GM23338 (cell line): ENCODE data around the gene CYB5D1.

ENCODE experiments used
- CREB1 ChIP-seq: fragments of 250-450 bp; sonication (Bioruptor Pico); IDR thresholded peaks from 2 replicates; pipeline ENCODE4 v1.5.0; 2020; ENCODE audit warnings: low read depth, mild to moderate bottlenecking, moderate library complexity
- EZH2 ChIP-seq: fragments of 200-600 bp; sonication (generic); IDR thresholded peaks from one replicate; pipeline ENCODE4 v1.8.0; 2017; ENCODE audit warnings: antibody characterized with exemption, mild to moderate bottlenecking, low read depth; ENCODE audit not compliant: unreplicated experiment
- EZH2phosphoT487 ChIP-seq: fragments of 200-600 bp; sonication (generic); IDR thresholded peaks from one replicate; pipeline ENCODE4 v1.8.1; 2018; ENCODE audit warnings: antibody characterized with exemption; ENCODE audit not compliant: unreplicated experiment
- STAT1 ChIP-seq: IDR thresholded peaks from one replicate; pipeline ENCODE4 v1.6.1; 2016; ENCODE audit warnings: antibody characterized with exemption; ENCODE audit not compliant: unreplicated experiment
- ZNF331 ChIP-seq: fragments of 250-450 bp; sonication (Bioruptor Pico); IDR thresholded peaks from 2 replicates; pipeline ENCODE4 v1.5.0; 2020; ENCODE audit warnings: low read depth, mild to moderate bottlenecking, moderate library complexity
- TF ChIP-seq, protein P1 (sequence below), 2 experiments: fragments of 200-600 bp in 1 of 2; sonication (generic) in 1 of 2; conservative IDR thresholded peaks; 2 replicates each; pipeline versions ENCODE4 v1.5.1 to v1.6.1; 2016 to 2017; ENCODE audit warnings: antibody characterized with exemption in 2 of 2, low read depth in 2 of 2, mild to moderate bottlenecking in 2 of 2, moderate library complexity in 1 of 2
- TF ChIP-seq, protein P2 (sequence below): IDR thresholded peaks from one replicate; pipeline ENCODE4 v1.6.1; 2018; ENCODE audit warnings: antibody characterized with exemption; ENCODE audit not compliant: unreplicated experiment
- TF ChIP-seq, protein P3 (sequence below): IDR thresholded peaks from 2 replicates; pipeline ENCODE4 v1.6.1; 2016; ENCODE audit warnings: antibody characterized with exemption

DNA sequence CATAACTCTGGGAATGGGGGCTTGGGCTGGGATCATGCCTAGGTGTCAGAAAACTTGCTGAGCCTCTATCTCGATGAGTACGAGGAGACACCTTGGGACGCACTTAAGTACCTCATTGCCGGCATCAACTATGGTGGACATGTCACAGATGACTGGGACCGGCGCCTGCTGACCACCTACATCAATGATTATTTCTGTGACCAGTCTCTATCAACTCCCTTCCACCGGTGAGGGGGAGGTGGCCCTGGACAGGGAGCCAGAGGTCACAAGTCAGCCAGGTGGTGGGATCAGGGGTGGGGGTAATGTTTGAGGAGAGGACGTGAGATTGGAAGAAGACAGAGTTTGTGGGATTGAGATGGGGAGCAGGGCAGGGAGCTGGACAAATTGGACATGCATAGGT lies 27.2 kb upstream of the CYB5D1 start:
- TF ChIP-seq, protein P1, sequence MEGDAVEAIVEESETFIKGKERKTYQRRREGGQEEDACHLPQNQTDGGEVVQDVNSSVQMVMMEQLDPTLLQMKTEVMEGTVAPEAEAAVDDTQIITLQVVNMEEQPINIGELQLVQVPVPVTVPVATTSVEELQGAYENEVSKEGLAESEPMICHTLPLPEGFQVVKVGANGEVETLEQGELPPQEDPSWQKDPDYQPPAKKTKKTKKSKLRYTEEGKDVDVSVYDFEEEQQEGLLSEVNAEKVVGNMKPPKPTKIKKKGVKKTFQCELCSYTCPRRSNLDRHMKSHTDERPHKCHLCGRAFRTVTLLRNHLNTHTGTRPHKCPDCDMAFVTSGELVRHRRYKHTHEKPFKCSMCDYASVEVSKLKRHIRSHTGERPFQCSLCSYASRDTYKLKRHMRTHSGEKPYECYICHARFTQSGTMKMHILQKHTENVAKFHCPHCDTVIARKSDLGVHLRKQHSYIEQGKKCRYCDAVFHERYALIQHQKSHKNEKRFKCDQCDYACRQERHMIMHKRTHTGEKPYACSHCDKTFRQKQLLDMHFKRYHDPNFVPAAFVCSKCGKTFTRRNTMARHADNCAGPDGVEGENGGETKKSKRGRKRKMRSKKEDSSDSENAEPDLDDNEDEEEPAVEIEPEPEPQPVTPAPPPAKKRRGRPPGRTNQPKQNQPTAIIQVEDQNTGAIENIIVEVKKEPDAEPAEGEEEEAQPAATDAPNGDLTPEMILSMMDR (conservative IDR thresholded peaks at IDR 0.05; ENCODE audit: low read depth in 2 of 2), result no peak
- TF ChIP-seq, protein P2, sequence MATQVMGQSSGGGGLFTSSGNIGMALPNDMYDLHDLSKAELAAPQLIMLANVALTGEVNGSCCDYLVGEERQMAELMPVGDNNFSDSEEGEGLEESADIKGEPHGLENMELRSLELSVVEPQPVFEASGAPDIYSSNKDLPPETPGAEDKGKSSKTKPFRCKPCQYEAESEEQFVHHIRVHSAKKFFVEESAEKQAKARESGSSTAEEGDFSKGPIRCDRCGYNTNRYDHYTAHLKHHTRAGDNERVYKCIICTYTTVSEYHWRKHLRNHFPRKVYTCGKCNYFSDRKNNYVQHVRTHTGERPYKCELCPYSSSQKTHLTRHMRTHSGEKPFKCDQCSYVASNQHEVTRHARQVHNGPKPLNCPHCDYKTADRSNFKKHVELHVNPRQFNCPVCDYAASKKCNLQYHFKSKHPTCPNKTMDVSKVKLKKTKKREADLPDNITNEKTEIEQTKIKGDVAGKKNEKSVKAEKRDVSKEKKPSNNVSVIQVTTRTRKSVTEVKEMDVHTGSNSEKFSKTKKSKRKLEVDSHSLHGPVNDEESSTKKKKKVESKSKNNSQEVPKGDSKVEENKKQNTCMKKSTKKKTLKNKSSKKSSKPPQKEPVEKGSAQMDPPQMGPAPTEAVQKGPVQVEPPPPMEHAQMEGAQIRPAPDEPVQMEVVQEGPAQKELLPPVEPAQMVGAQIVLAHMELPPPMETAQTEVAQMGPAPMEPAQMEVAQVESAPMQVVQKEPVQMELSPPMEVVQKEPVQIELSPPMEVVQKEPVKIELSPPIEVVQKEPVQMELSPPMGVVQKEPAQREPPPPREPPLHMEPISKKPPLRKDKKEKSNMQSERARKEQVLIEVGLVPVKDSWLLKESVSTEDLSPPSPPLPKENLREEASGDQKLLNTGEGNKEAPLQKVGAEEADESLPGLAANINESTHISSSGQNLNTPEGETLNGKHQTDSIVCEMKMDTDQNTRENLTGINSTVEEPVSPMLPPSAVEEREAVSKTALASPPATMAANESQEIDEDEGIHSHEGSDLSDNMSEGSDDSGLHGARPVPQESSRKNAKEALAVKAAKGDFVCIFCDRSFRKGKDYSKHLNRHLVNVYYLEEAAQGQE, result no peak
- TF ChIP-seq STAT1 (no peak), CREB1 (CRISPR knock-in tag) (no peak), ZNF331 (CRISPR knock-in tag) (no peak), EZH2 (no peak), EZH2phosphoT487 (no peak)
- TF ChIP-seq, protein P3, sequence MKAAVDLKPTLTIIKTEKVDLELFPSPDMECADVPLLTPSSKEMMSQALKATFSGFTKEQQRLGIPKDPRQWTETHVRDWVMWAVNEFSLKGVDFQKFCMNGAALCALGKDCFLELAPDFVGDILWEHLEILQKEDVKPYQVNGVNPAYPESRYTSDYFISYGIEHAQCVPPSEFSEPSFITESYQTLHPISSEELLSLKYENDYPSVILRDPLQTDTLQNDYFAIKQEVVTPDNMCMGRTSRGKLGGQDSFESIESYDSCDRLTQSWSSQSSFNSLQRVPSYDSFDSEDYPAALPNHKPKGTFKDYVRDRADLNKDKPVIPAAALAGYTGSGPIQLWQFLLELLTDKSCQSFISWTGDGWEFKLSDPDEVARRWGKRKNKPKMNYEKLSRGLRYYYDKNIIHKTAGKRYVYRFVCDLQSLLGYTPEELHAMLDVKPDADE, result no peak
